ENCODE measurements around the gene AGAP2. TPM values are rescaled to one million over a fixed set of nuclear protein-coding genes. Genes with fewer than 3 reads are reported as not detected.

AGAP2 gene
- total RNA-seq, 1 donor from 2014 or later, result 7.5 TPM

GRCh38 chr12:57740656-57741412 lies 2.3 kb upstream of the AGAP2 start:
- no peak for ATAC-seq
- DNase-seq, result no peak
- intact Hi-C loops (cut with micrococcal nuclease), result no loop called here

DNA sequence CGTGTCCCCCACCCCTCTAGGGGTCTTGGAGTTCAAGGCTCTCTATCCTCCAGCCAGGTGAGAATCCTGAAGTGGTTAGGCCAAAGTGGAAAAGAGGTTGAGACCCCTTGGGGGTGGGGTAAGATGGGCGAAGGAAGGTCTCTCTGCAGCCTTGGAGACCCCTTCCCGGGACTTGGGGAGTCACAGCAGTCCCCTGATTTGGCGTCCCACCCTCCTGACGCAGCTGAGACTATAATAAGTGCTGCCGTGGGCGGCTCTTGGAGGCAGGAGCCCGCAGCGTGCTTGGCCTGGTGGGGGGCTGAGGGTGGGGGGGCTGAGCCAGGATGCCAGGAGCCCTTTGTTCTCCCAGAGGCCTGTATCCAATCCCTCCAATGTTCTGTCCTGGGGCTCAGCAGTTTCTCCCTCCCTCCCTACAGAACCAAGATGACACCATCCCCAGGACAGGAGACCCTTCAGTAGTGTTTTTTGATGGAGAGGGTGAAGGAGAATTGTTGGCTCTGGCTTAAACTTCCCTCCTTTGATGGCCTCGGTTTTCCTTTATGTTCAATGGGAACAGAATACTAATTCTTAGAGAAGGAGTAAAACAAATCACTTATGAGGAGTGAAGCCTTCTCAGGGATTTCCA lies 1.5 kb upstream of the AGAP2 start:
- intact Hi-C loops (cut with micrococcal nuclease), result no loop called here
- DNase-seq, result no peak
- ATAC-seq, result no peak

GRCh38 chr12:57739387-57739786 lies 845 bp upstream of the AGAP2 start:
- ATAC-seq (no peak), DNase-seq (no peak)
- intact Hi-C loops (cut with micrococcal nuclease), result no loop called here

DNA sequence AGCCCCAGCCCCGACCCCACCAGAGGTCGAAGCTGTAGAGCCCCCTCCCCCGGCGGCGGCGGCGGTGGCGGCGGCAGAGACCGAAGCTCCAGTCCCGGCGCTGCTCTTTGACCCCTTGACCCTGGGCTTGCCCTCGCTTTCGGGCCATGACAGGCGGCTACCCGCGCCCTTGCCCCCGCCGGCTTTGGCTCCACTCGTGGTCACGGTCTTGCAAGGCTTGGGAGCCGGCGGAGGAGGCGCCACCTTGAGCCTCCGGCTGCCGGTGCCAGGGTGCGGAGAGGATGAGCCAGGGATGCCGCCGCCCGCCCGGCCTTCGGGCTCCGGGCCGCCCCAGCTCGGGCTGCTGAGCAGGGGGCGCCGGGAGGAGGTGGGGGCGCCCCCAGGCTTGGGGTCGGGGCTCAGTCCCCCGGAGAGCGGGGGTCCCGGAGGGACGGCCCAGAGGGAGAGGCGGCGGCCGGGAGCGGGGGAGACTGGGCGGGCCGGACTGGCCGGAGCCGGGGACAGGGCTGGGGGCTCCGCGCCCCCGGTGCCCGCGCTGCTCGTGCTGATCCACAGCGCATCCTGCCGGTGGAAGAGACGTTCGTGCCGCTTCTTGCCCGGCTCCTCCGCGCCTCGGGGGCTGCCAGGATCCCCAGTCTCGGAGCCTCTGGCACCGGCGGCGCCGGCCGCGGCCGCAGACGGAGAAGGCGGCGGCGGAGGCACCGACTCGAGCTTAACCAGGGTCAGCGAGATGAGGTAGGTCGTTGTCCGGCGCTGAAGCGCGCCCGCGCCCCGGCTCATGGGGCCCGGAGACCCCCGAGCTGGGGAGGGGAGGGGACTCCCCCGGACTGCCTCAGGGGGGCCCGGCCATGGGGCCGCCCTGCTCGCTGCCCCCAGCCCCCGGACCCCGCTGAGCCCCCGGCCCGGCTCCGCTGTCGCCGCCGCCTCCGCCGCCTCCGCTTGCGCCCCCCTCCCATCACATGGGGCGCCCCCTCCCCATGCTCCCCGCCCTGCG lies 778 bp downstream of the AGAP2 start:
- ATAC-seq, result no peak
- DNase-seq, result no peak
- intact Hi-C loops (cut with micrococcal nuclease), result no loop called here

- intact Hi-C loops (cut with micrococcal nuclease), result no loop called here
- ATAC-seq, result no peak
- no peak for DNase-seq
These were observed 1.6 kb downstream of the AGAP2 start for GRCh38 chr12:57736741-57737466.

DNA sequence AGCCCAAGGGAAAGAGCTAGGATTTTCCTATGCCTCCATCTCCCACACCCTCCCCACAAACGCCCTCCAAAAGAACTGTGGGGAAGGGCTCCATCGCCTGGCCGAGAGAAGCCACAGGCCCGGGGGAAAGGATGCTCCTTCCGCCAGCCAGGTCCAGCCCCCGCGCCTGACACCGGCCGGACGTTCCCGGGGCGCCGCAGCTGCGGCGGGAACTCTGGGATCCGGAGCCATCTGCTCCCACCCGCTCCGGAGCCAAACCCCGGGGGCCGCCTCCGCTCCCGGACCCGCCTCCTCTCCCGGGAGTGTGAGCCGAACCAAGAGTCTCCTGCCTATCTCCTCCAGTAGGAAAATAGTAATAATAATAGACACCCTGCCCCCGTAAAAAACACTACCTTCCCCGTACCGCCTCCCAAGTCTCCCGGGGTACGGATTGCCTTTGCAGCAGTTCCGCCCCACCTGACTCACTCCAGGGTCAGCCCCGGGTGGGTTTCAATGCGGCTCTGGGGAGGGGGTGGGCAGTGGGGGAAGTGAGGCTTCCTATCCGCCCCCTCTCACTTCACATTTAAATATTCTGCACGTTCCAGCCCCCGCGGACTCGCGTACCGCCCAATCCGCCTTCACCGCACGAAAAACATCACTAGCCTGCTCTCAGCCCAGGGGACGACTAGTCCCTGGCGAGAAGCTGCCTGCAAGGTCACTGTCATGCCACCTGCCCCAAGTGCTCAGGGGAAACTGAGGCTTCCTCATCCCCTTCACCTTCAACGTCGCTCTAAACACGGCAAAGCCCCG lies 2.4 kb downstream of the AGAP2 start:
- DNase-seq (peak; percentile 63), ATAC-seq (peak; percentile 55)
- intact Hi-C loops (cut with micrococcal nuclease), result no loop called here

DNA sequence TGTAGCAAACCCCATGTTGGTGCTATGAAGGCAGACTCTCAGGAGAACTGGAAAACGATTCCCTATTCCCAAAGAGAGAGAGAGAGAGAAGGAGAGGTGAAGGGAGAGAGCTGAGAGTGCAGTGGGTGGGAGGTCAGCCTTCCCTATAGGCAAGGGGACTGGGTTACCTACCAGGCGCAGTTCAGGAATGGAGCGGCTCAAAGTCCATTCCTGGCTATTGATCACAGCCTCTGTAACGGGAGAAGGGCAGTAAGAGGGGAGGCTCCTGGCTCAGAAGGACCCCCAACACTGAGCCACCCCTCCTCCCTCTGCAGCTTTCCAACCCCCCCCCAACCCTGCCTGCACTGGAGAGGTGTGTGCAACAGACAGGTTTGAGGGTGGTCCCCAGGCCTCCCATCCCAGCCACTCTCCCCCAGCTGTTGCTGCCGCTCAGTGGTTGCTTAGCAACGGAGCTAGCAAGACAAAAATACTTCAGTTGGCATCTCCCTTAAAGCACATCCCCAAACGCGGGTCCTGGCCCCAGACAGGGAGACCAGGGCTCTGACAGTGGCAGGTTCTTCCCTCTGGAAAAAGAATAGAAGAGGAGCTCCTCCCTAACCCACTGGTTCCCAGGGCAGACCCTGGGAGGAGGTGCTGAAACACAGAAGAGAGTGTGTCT lies 3.2 kb downstream of the AGAP2 start:
- intact Hi-C loops (cut with micrococcal nuclease), result no loop called here
- no peak for DNase-seq
- no peak for ATAC-seq

DNA sequence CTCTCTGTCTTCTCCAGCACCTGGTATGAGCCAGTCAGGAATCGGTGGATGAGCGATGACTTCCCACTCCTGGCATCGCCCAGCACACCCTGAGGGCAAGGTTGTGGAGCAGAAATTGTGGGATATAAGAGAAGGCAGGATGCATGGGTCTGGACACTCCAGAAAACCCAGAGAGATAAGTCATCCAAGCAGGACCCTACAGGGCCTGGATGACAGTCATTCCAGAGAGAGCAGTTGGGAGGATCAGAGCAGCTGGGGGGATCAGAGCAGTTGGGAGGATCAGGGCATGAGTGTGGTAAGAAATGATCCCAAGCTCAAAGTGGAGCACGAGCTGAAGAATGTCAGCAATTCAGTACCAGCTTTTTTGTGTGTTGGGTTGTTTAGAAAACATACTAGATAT lies 4.0 kb downstream of the AGAP2 start:
- ATAC-seq (no peak), DNase-seq (no peak)
- intact Hi-C loops (cut with micrococcal nuclease), result no loop called here

GRCh38 chr12:57733928-57734327 lies 4.6 kb downstream of the AGAP2 start:
- DNase-seq (no peak), ATAC-seq (no peak)
- intact Hi-C loops (cut with micrococcal nuclease), result no loop called here

DNA sequence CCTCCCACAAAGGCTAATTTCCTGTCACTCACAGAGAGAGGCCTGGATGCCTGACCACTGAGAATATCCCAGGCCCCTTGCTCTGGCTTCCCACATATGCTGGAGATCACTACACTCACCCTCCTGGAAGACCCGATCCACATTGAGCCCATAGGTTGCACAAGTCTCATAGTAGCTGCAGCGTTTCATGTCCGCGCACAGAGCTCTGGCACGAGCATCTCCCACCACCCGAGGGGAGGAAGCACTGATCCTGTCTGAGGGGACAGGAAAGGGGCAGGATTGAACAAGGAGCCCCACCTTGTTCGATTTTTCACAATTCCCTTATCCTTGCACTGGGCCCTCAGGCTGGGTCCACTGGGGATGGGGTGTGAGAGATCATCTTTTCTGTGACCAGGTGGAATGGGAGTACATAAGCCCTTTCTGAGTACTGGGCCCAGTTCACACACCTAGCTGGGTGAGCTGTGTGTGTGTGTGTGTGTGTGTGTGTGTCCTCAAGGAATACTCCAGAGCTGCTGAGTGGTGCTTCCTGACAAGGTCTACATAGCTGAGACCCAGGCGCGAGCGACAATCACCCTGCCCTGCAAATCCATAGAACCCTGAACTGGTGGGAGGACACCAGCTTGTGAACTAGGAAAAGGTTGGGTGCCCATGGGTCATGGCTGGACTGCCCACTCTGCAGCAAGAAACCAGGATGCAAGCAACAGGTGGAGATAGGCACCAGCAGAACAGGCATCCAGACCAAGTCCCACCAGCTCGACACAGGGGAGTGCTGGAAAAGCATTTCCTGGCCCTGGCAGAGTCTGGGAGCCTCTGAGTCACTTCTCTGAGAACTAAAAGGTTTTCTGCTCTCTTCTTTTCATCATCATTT lies 5.6 kb downstream of the AGAP2 start:
- DNase-seq, result no peak
- ATAC-seq, result no peak
- intact Hi-C loops (cut with micrococcal nuclease), result no loop called here

GRCh38 chr12:57732270-57732669 lies 6.3 kb downstream of the AGAP2 start:
- ATAC-seq (no peak), DNase-seq (no peak)
- intact Hi-C loops (cut with micrococcal nuclease), result no loop called here

DNA sequence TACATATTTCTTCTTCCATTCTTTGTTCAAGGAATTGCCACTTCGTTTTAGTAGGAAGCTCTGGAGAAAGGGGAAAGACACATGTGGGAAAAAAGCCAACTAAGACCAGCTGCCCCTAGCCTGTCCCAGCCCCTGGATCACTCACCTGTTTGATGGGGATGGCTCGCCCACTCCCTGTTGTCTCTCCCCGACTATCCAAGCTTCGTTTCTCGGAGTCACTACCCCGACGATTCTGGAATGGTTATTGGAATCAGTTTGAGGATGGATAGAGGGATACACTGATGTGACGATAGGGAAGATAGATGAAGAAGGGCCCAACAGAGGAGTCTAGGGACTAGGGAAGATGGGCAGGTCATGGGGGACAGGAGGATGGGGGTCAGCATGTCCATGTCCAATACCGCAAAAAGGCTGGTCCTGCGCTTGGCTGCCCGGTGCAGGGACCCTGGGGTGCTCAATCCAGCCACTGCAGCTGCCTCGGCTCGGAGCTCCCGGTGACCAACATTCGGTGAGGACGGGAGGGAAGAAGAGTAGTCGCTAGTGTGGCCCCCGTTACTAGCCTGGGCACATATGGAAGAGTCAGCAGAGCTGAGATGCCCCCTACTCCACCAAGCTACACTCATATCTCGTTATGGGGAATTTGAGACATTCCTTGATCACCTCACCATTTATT lies 7.0 kb downstream of the AGAP2 start:
- no peak for DNase-seq
- ATAC-seq, result no peak
- intact Hi-C loops (cut with micrococcal nuclease), result no loop called here

DNA sequence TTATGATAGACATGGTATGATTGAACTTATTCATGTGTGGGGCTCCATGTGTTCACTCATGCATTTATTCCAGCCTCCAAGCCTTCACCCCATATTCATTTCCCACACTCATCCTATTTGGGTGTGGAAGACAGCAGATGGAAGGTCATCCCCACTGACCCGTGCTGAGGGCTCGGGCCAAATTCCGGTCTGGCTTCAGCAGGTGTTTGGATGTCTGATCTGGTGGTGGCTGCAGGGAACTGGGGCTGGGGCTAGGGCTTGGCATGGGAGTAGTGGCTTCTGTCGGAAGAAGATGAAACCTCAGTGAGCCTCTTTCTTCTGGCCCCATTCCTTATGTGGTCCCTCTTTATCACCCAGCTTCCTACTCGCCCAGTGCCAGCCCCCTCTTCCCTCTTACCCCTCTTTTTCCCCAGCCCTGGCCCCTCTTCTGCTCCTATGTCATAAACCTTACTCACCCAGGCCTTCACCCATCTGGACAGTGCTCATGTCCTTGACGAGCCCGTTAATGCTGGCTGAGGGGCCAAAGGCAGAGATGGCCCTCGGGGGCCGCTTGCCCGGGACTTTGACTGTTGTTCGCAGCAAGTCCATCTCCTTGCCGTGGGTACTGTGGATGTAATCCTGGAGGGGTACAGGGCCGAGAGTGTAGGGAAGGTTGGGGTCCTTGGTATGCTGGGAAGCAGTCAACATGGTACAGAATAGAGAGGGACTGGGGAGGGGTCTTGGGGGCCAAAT lies 8.0 kb downstream of the AGAP2 start:
- ATAC-seq (no peak), DNase-seq (no peak)
- intact Hi-C loops (cut with micrococcal nuclease), result no loop called here

GRCh38 chr12:57729321-57729844 lies 9.2 kb downstream of the AGAP2 start:
- no peak for ATAC-seq
- intact Hi-C loops (cut with micrococcal nuclease), result no loop called here
- DNase-seq, result no peak

- intact Hi-C loops (cut with micrococcal nuclease), result no loop called here
- ATAC-seq (no peak), DNase-seq (no peak)
These were observed 10.7 kb downstream of the AGAP2 start for GRCh38 chr12:57727758-57728395.
